Lung (tissue), 12 donors: ENCODE measurements around the gene VAPA. TPM values are rescaled to one million over a fixed set of nuclear protein-coding genes. Genes with fewer than 3 reads are reported as not detected.

Experiments
- ATAC-seq: fragments of 200-7000 bp; cut with Tn5 transposase; one replicate; pipeline ENCODE4 v1.9.1; 2020; ENCODE audit warnings: moderate number of reproducible peaks; ENCODE audit not compliant: insufficient read depth, low FRiP score
- DNase-seq, 3 donors: peaks; one replicate each; pipeline ENCODE4 v3.0.0-alpha.2; 2013 to 2017
- H3K27ac ChIP-seq, 2 donors: one replicate each; pipeline ENCODE4 v1.5.1; 2013; ENCODE audit warnings: mild to moderate bottlenecking in 2 of 2, moderate library complexity in 2 of 2, control low read depth in 1 of 2, inconsistent platforms in 1 of 2, low read depth in 1 of 2, low read length in 1 of 2
- H3K27me3 ChIP-seq, 3 donors: one replicate each; pipeline ENCODE4 v1.5.1; 2013; ENCODE audit warnings: low read length in 2 of 3; ENCODE audit not compliant: control insufficient read depth in 3 of 3, insufficient read depth in 3 of 3
- H3K36me3 ChIP-seq, 4 donors: one replicate each; pipeline ENCODE4 v1.5.1; 2013; ENCODE audit warnings: low read length in 4 of 4, mild to moderate bottlenecking in 1 of 4, moderate library complexity in 1 of 4; ENCODE audit not compliant: control insufficient read depth in 4 of 4, insufficient read depth in 4 of 4
- H3K4me1 ChIP-seq, 5 donors: one replicate each; pipeline ENCODE4 v1.5.1; 2013; ENCODE audit warnings: low read length in 5 of 5, mild to moderate bottlenecking in 2 of 5, moderate library complexity in 1 of 5; ENCODE audit not compliant: control insufficient read depth in 5 of 5, insufficient read depth in 5 of 5
- H3K4me3 ChIP-seq: one replicate; pipeline ENCODE4 v1.5.1; 2013; ENCODE audit warnings: mild to moderate bottlenecking, control low read depth, moderate library complexity
- H3K9ac ChIP-seq, 2 donors: one replicate each; pipeline ENCODE4 v1.5.1; 2013; ENCODE audit warnings: low read length in 2 of 2, control low read depth in 1 of 2; ENCODE audit not compliant: insufficient read depth in 1 of 2
- H3K9me3 ChIP-seq, 4 donors: one replicate each; pipeline ENCODE4 v1.5.1; 2013; ENCODE audit warnings: low read length in 3 of 4, mild to moderate bottlenecking in 1 of 4, moderate library complexity in 1 of 4; ENCODE audit not compliant: control insufficient read depth in 4 of 4, insufficient read depth in 3 of 4
- WGBS, 2 donors: extraction: QIAGEN DNeasy Blood & Tissue Kit; methylation state at CpG; one replicate each; pipeline ENCODE4 v1.1.7; 2013; 5-methylcytosine and 5-hydroxymethylcytosine counted together
- polyA plus RNA-seq, 2 donors: library from polyadenylated mRNA; stranded (reverse); fragments of 200-250 nt; gene quantifications; one replicate each; pipeline ENCODE4 v1.2.1, GENCODE V29; 2013
- total RNA-seq, 2 donors: library from RNA; depleted of rRNA in 1 of 2; stranded (reverse); fragments of >200 nt in 1 of 2; gene quantifications; one replicate each; pipeline ENCODE4 v1.2.1, GENCODE V29; 2014 to 2021
- TF ChIP-seq, protein P1 (sequence below): IDR thresholded peaks from 2 replicates; pipeline ENCODE4 v1.5.1; 2012; ENCODE audit warnings: mild to moderate bottlenecking; ENCODE audit errors: control extremely low read depth, extremely low read depth
- donor health status: control.
- donor health status: control.
- donor health status: Bipolar disorder and iron deficiency.
- donor health status: healthy.
- donor health status: DM: yes; HTN: yes; CAD: no.

Gene VAPA
- total and polyA plus RNA-seq, 4 donors = 143 to 351 (median 248) TPM

DNA sequence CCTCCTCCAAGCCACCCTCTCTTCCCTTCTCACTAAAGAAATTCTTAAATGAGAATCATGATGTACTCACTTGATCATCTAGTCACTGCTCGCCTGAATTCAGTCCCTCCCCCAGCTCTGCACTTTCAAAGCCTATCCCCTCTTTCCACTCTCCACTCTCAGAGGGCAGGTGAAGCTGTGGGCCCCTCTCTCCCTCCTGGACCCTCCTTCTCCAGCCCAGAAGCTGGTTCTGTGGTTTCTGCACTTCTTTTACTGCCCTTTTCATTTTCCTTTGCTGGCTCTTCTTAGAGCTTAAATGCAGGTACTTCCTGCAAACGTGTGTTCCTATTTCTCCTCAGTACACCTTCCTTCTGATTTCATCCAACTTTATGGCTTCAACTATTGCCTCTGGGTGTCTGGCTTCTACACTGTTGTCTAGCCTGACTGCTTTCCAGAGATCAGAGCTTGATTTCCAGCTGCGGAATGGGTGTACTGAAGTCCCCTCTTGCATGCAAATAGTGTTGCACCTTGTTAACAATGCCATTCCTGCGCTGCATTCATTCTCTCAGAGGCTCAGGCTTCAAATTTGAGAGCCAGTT lies 43.3 kb upstream of the VAPA start:
- ATAC-seq (no peak), DNase-seq (no peak)
- Histone ChIP-seq H3K27ac (no peak overlapping the region), H3K9ac (no peak overlapping the region), H3K4me1 (peaks cover 0 to 7% (median 0%) of the 10 kb centered on the region in 5 donors), H3K9me3 (peaks cover 0 to 4% (median 0%) of the 10 kb centered on the region in 4 donors), H3K36me3 (no peaks in the 10 kb centered on the region), H3K4me3 (no peak overlapping the region), H3K27me3 (no peaks in the 10 kb centered on the region)
- 75 to 77% methylated on average over 4 of the region's 4 CpGs for WGBS, 2 donors
- TF ChIP-seq, protein P1, sequence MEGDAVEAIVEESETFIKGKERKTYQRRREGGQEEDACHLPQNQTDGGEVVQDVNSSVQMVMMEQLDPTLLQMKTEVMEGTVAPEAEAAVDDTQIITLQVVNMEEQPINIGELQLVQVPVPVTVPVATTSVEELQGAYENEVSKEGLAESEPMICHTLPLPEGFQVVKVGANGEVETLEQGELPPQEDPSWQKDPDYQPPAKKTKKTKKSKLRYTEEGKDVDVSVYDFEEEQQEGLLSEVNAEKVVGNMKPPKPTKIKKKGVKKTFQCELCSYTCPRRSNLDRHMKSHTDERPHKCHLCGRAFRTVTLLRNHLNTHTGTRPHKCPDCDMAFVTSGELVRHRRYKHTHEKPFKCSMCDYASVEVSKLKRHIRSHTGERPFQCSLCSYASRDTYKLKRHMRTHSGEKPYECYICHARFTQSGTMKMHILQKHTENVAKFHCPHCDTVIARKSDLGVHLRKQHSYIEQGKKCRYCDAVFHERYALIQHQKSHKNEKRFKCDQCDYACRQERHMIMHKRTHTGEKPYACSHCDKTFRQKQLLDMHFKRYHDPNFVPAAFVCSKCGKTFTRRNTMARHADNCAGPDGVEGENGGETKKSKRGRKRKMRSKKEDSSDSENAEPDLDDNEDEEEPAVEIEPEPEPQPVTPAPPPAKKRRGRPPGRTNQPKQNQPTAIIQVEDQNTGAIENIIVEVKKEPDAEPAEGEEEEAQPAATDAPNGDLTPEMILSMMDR = no peak

DNA sequence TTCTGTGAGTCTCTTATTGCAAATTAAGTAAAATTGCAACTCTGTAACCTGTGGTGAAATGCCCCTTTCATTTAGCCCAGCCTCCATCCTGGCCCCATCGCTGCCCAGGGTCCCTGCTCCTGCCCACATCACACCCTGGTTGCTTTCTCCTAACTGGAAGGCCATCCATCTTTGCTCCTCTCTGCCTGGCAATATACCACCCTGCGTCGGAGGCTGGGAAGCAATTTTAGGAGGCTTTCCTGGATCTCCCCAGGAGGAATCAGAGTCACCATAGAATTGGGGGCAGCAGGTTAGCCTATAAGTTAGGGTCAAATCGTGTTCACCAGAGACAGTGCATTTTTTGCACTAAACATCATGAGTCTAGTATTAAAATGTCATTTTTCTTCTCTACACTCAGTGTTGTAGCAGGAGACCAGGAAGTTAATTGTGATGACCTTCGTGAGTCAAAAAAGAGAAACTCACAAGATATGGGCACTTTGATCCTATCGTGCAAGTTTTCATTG lies 42.5 kb upstream of the VAPA start:
- H3K4me3 ChIP-seq = no peak overlapping the region
- WGBS, 2 donors = 85 to 90% methylated on average over 6 of the region's 6 CpGs
- ATAC-seq = no peak

DNA sequence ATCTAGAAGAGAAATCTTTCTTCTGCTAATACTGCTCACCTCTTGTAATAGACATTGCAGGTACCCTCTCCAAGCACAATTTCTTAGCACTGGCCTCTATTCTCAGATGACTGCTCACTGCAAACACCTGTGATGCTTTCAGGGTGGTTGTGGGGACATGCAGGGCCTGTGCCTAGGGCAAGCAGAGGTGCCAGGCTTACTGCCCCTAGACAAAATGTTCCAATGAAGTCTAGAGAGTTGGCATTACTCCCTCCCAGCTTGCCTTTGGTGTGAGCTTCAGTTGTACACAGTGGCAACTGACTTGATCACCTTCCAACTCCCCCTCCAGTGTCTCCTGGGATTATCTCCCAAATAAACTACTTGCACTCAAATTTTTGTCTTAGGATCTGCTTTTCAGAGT lies 41.0 kb upstream of the VAPA start:
- TF ChIP-seq, protein P1 = no peak
- no peaks in the 10 kb centered on the region for H3K27me3 ChIP-seq
- no peak overlapping the region for H3K4me3 ChIP-seq
- no peaks in the 10 kb centered on the region for H3K36me3 ChIP-seq
- ATAC-seq (no peak), DNase-seq (no peak)
- no peak overlapping the region for H3K27ac ChIP-seq
- H3K4me1 ChIP-seq = peaks cover 0 to 7% (median 6%) of the 10 kb centered on the region in 5 donors
- H3K9ac ChIP-seq = no peak overlapping the region
- H3K9me3 ChIP-seq = no peaks in the 10 kb centered on the region

More for the DNA sequence above, 42.5 kb upstream of the VAPA start:
- no peak overlapping the region for H3K27ac ChIP-seq
- DNase-seq = no peak
- peaks cover 0 to 4% (median 0%) of the 10 kb centered on the region in 4 donors for H3K9me3 ChIP-seq
- H3K9ac ChIP-seq = no peak overlapping the region
- H3K36me3 ChIP-seq = no peaks in the 10 kb centered on the region
- H3K27me3 ChIP-seq = no peaks in the 10 kb centered on the region
- TF ChIP-seq, protein P1 = no peak
- peaks cover 0 to 7% (median 0%) of the 10 kb centered on the region in 5 donors for H3K4me1 ChIP-seq

DNA sequence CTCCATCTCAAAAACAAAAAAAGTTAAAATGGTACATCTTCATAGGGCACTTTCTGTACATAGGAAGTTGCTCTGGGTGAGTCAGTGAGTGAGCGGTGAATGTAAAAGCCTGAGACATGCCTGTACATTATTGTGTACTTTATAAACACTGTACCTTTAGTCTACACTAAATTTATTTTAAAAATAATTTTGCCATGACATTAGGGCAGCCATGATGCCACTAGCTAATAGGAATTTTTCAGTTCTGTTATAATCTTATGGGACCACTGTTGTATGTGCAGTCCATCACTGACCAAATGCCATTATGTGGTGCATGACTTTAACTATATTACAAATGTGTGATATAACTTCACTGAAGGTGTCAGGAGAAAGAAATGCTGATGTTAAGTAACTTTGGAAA lies 39.1 kb upstream of the VAPA start:
- Histone ChIP-seq H3K9me3 (no peaks in the 10 kb centered on the region), H3K27me3 (no peaks in the 10 kb centered on the region), H3K27ac (no peak overlapping the region), H3K4me1 (peaks cover 0 to 7% (median 4%) of the 10 kb centered on the region in 5 donors), H3K4me3 (no peak overlapping the region), H3K36me3 (no peaks in the 10 kb centered on the region), H3K9ac (no peak overlapping the region)
- DNase-seq (no peak), ATAC-seq (no peak)
- 100% methylated on average over 1 of the region's 1 CpG for WGBS, 2 donors
- TF ChIP-seq, protein P1 = no peak
